BLaER1 treated with 17β-estradiol and CSF1 and Interleukin-3, amounts not matched to agents 10 nM and 100 nM (cell line): ENCODE data around the gene ZNF778.
A peak's percentile ranks its signal among the peaks of the same experiment; 100 is the strongest.
"Not testable (repeated sequence)": the region's sequence is repeated elsewhere in the genome, so short reads cannot be mapped to it uniquely, and the experiment has no call there.

Source experiments
- H3K27ac ChIP-seq, 11 experiments: shearing (Covaris generic); formaldehyde crosslinking; 2 replicates each; pipeline ENCODE4 v1.8.1; 2022
- H3K27me3 ChIP-seq, 11 experiments: shearing (Covaris generic); formaldehyde crosslinking; 2 replicates each; pipeline ENCODE4 v1.8.1; 2022
- H3K36me3 ChIP-seq, 11 experiments: shearing (Covaris generic); formaldehyde crosslinking; 2 replicates each; pipeline ENCODE4 v1.8.1; 2022
- H3K4me1 ChIP-seq, 10 experiments: shearing (Covaris generic); formaldehyde crosslinking; 2 replicates each; pipeline ENCODE4 v1.8.1; 2022
- H3K4me2 ChIP-seq, 11 experiments: shearing (Covaris generic); formaldehyde crosslinking; 2 replicates each; pipeline ENCODE4 v1.8.1; 2022
- H3K4me3 ChIP-seq, 10 experiments: shearing (Covaris generic); formaldehyde crosslinking; 2 replicates each; pipeline ENCODE4 v1.8.1; 2022
- H3K9ac ChIP-seq, 11 experiments: shearing (Covaris generic); formaldehyde crosslinking; 2 replicates each; pipeline ENCODE4 v1.8.1; 2022
- H3K9me3 ChIP-seq, 11 experiments: shearing (Covaris generic); formaldehyde crosslinking; replicated peaks in 1 of 11; 2 replicates each; pipeline ENCODE4 v1.8.1; 2022
- H4K20me1 ChIP-seq, 11 experiments: shearing (Covaris generic); formaldehyde crosslinking; 2 replicates each; pipeline ENCODE4 v1.8.1; 2022
- Cebpa-rat ChIP-seq, 11 experiments: shearing (Covaris generic); IDR thresholded peaks; 2 replicates each; pipeline ENCODE4 v1.8.1; 2022

ZNF778 gene

DNA sequence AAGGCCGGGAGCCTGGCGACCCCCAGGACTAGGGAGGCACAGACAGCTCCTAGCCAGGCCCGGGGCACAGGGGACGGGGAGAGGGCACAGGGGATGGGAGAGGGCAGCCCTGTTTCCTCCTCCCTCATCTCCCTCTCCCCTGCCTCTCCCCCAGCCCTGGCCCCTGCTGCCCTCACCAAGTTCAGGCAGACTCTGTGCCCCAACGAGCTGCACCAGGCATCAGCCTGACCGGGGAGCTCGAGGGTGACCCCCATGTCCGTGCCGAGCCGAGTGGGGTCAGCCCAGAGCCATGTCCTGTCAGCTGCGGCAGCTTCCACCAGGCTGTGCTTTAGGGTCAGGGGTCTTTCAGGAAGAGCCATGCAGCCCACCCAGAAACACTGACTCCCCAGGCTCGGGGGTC lies 40.0 kb upstream of the ZNF778 start:
- Histone ChIP-seq H3K9ac (peak overlapping the region in 2 of 11 experiments; percentile 4 to 26; a peak in 1 of 22 replicates), H3K36me3 (no peaks in the 10 kb centered on the region), H3K4me1 (peaks cover 40 to 70% (median 51%) of the 10 kb centered on the region in 10 experiments), H3K27ac (peak overlapping the region in 1 of 11 experiments; percentile 21; a peak in 1 of 22 replicates), H3K4me3 (no peak overlapping the region), H4K20me1 (peaks cover 0 to 31% (median 0%) of the 10 kb centered on the region in 11 experiments; a peak in 3 of 22 replicates), H3K4me2 (peak overlapping the region in 3 of 11 experiments; percentile 18 to 27 (median 24); a peak in 2 of 22 replicates), H3K27me3 (no peaks in the 10 kb centered on the region), H3K9me3 (no peaks in the 10 kb centered on the region)
- no peak for TF ChIP-seq Cebpa-rat (IDR thresholded peaks at IDR 0.05)

- no peak for TF ChIP-seq Cebpa-rat (IDR thresholded peaks at IDR 0.05)
- Histone ChIP-seq H3K4me3 (no peak overlapping the region), H4K20me1 (peaks cover 0 to 20% (median 0%) of the 10 kb centered on the region in 11 experiments; a peak in 2 of 22 replicates), H3K9ac (no peak overlapping the region; a peak in 1 of 22 replicates), H3K36me3 (no peaks in the 10 kb centered on the region), H3K4me1 (peaks cover 29 to 60% (median 40%) of the 10 kb centered on the region in 10 experiments), H3K27ac (no peak overlapping the region), H3K27me3 (peaks cover 0 to 7% (median 0%) of the 10 kb centered on the region in 11 experiments; a peak in 5 of 22 replicates), H3K4me2 (0 out of 22 replicates have a peak overlapping the region, but pooled peaks of 2 of the 11 experiments have one; percentile 2 to 15), H3K9me3 (no peaks in the 10 kb centered on the region)
Observed at GRCh38 chr16:89178453-89179147, 38.9 kb upstream of the ZNF778 start.

DNA sequence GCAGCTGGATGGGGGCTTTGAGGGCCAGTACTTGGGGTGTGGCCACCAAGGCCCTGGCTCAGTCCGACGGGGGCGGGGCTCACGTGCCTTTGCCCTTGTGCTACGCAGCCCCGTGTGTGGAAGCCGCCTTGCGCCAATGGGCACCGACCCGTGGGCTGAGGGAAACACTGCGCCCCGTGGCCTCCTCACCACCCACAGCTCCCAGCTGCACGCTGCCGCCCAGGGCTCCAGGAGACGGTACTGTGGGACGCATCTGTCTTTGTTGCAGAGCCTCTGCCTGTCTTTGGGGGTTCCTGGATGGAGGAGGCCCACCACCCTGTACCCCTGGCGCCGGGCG lies 38.4 kb upstream of the ZNF778 start:
- no peak overlapping the region for H3K27ac ChIP-seq
- H3K4me2 ChIP-seq = 0 out of 22 replicates have a peak overlapping the region, but pooled peaks of 2 of the 11 experiments have one; percentile 2 to 15
- no peak for TF ChIP-seq Cebpa-rat (IDR thresholded peaks at IDR 0.05)
- H3K27me3 ChIP-seq = peaks cover 0 to 12% (median 0%) of the 10 kb centered on the region in 11 experiments; a peak in 7 of 22 replicates
- H3K9ac ChIP-seq = no peak overlapping the region; a peak in 1 of 22 replicates
- H3K4me1 ChIP-seq = peaks cover 23 to 60% (median 35%) of the 10 kb centered on the region in 10 experiments
- peaks cover 0 to 15% (median 0%) of the 10 kb centered on the region in 11 experiments; a peak in 1 of 22 replicates for H4K20me1 ChIP-seq
- no peak overlapping the region for H3K4me3 ChIP-seq
- no peaks in the 10 kb centered on the region for H3K9me3 ChIP-seq
- no peaks in the 10 kb centered on the region for H3K36me3 ChIP-seq

DNA sequence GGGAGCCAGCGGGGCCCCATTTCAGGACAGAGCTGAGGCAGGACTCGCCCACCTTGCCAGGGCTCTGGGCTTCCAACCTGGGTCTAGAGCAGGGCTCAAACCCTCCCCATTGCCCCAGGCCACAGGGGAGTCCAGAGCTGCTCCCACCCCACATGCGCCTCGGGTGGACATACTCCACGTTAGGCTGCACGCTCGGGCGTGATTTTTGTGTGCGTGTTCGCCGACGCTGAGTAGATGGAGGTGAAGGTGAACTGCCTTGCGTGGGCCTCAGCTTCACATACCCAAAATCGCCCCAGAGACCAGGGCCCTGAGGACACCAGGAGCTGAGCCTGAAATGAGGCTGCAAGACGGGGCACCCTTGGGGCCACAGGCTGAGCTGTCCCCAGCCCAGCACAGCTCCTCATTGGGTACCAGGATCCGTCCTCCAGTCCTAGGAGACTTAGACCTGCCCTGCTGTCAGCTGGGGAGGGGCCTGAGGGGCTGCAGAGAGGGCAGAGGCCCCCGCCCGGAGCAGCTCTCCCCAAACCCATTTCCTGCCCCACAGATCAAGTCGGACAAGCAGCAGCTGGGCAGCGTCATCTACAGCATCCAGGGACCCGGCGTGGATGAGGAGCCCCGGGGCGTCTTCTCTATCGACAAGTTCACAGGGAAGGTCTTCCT lies 37.7 kb upstream of the ZNF778 start:
- no peaks in the 10 kb centered on the region for H3K36me3 ChIP-seq
- H3K27ac ChIP-seq = no peak overlapping the region
- H3K4me3 ChIP-seq = no peak overlapping the region
- no peak for TF ChIP-seq Cebpa-rat (IDR thresholded peaks at IDR 0.05)
- peaks cover 17 to 57% (median 28%) of the 10 kb centered on the region in 10 experiments for H3K4me1 ChIP-seq
- no peaks in the 10 kb centered on the region for H3K9me3 ChIP-seq
- no peak overlapping the region for H3K9ac ChIP-seq
- peak overlapping the region in 2 of 11 experiments; percentile 2 to 18; a peak in 1 of 22 replicates for H3K4me2 ChIP-seq
- 0 out of 22 replicates have a peak, but pooled peaks cover 0 to 11% (median 0%) of the 10 kb centered on the region in 11 experiments for H4K20me1 ChIP-seq
- H3K27me3 ChIP-seq = peaks cover 0 to 17% (median 0%) of the 10 kb centered on the region in 11 experiments; a peak in 7 of 22 replicates

- Histone ChIP-seq H3K36me3 (no peaks in the 10 kb centered on the region), H3K4me1 (peaks cover 0 to 37% (median 0%) of the 10 kb centered on the region in 10 experiments; a peak in 8 of 20 replicates), H3K27me3 (peaks cover 0 to 17% (median 0%) of the 10 kb centered on the region in 11 experiments; a peak in 7 of 22 replicates), H3K4me3 (no peak overlapping the region), H3K27ac (no peak overlapping the region), H3K9ac (no peak overlapping the region), H4K20me1 (peaks cover 0 to 14% (median 0%) of the 10 kb centered on the region in 11 experiments; a peak in 2 of 22 replicates), H3K4me2 (no peak overlapping the region), H3K9me3 (no peaks in the 10 kb centered on the region)
- no peak for TF ChIP-seq Cebpa-rat (IDR thresholded peaks at IDR 0.05)
Observed at GRCh38 chr16:89183463-89183862, 34.0 kb upstream of the ZNF778 start.

- peaks cover 0 to 32% (median 0%) of the 10 kb centered on the region in 10 experiments; a peak in 8 of 20 replicates for H3K4me1 ChIP-seq
- peaks cover 0 to 14% (median 0%) of the 10 kb centered on the region in 11 experiments; a peak in 3 of 22 replicates for H4K20me1 ChIP-seq
- H3K4me2 ChIP-seq = peak overlapping the region in 1 of 11 experiments; percentile 22; a peak in 2 of 22 replicates
- no peak for TF ChIP-seq Cebpa-rat (IDR thresholded peaks at IDR 0.05)
- H3K4me3 ChIP-seq = no peak overlapping the region
- no peaks in the 10 kb centered on the region for H3K36me3 ChIP-seq
- H3K27me3 ChIP-seq = peaks cover 0 to 17% (median 0%) of the 10 kb centered on the region in 11 experiments; a peak in 7 of 22 replicates
- H3K27ac ChIP-seq = no peak overlapping the region
- H3K9ac ChIP-seq = peak overlapping the region in 1 of 11 experiments; percentile 18; a peak in 1 of 22 replicates
- no peaks in the 10 kb centered on the region for H3K9me3 ChIP-seq
Observed at GRCh38 chr16:89183975-89184676, 33.4 kb upstream of the ZNF778 start.

- no peaks in the 10 kb centered on the region for H3K36me3 ChIP-seq
- H3K4me3 ChIP-seq = no peak overlapping the region
- H3K4me1 ChIP-seq = peaks cover 0 to 28% (median 0%) of the 10 kb centered on the region in 10 experiments; a peak in 8 of 20 replicates
- peaks cover 0 to 17% (median 0%) of the 10 kb centered on the region in 11 experiments; a peak in 7 of 22 replicates for H3K27me3 ChIP-seq
- H4K20me1 ChIP-seq = peaks cover 0 to 18% (median 0%) of the 10 kb centered on the region in 11 experiments; a peak in 5 of 22 replicates
- H3K9me3 ChIP-seq = no peaks in the 10 kb centered on the region
- no peak overlapping the region for H3K27ac ChIP-seq
- no peak overlapping the region for H3K9ac ChIP-seq
- no peak overlapping the region for H3K4me2 ChIP-seq
- TF ChIP-seq Cebpa-rat (IDR thresholded peaks at IDR 0.05) = no peak
Observed at GRCh38 chr16:89184677-89184932, 32.9 kb upstream of the ZNF778 start.

GRCh38 chr16:89184933-89185794 lies 32.3 kb upstream of the ZNF778 start:
- Histone ChIP-seq H3K9me3 (no peaks in the 10 kb centered on the region), H4K20me1 (peaks cover 0 to 24% (median 5%) of the 10 kb centered on the region in 11 experiments; a peak in 8 of 22 replicates), H3K4me1 (peaks cover 0 to 22% (median 0%) of the 10 kb centered on the region in 10 experiments; a peak in 7 of 20 replicates), H3K4me2 (no peak overlapping the region), H3K27ac (no peak overlapping the region), H3K4me3 (no peak overlapping the region), H3K36me3 (no peaks in the 10 kb centered on the region), H3K9ac (no peak overlapping the region), H3K27me3 (peaks cover 0 to 17% (median 0%) of the 10 kb centered on the region in 11 experiments; a peak in 8 of 22 replicates)
- no peak for TF ChIP-seq Cebpa-rat (IDR thresholded peaks at IDR 0.05)

GRCh38 chr16:89185887-89186592 lies 31.5 kb upstream of the ZNF778 start:
- H3K4me2 ChIP-seq, H3K27ac ChIP-seq, H3K9ac ChIP-seq, H3K36me3 ChIP-seq, H3K9me3 ChIP-seq, H3K4me3 ChIP-seq: not testable (repeated sequence)
- Histone ChIP-seq H3K27me3 (peaks cover 0 to 20% (median 5%) of the 10 kb centered on the region in 11 experiments; a peak in 8 of 22 replicates), H4K20me1 (peaks cover 0 to 32% (median 7%) of the 10 kb centered on the region in 11 experiments; a peak in 8 of 22 replicates), H3K4me1 (peaks cover 0 to 19% (median under 1%) of the 10 kb centered on the region in 10 experiments; a peak in 8 of 20 replicates)

DNA sequence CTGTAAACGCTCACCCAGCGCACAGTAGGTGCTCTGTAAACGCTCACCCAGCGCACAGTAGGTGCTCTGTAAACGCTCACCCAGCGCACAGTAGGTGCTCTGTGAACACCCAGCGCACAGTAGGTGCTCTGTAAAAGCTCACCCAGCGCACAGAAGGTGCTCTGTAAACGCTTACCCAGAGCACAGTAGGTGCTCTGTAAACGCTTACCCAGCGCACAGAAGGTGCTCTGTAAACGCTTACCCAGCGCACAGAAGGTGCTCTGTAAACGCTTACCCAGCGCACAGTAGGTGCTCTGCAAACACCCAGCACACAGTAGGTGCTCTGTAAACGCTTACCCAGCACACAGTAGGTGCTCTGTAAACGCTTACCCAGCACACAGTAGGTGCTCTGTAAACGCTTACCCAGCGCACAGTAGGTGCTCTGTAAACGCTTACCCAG lies 30.9 kb upstream of the ZNF778 start:
- peaks cover 0 to 25% (median 6%) of the 10 kb centered on the region in 10 experiments; a peak in 18 of 20 replicates for H3K4me1 ChIP-seq
- H3K27me3 ChIP-seq = peaks cover 0 to 20% (median 10%) of the 10 kb centered on the region in 11 experiments; a peak in 8 of 22 replicates

More for the DNA sequence above, 30.9 kb upstream of the ZNF778 start:
- peaks cover 0 to 37% (median 10%) of the 10 kb centered on the region in 11 experiments; a peak in 9 of 22 replicates for H4K20me1 ChIP-seq
- H3K4me3 ChIP-seq, H3K27ac ChIP-seq, H3K9ac ChIP-seq, H3K9me3 ChIP-seq, H3K36me3 ChIP-seq, H3K4me2 ChIP-seq: not testable (repeated sequence)
